ENCODE measurements around the gene MRM1. TPM values are rescaled to one million over a fixed set of nuclear protein-coding genes. Genes with fewer than 3 reads are reported as not detected.
"Not testable (repeated sequence)": the region's sequence is repeated elsewhere in the genome, so short reads cannot be mapped to it uniquely, and the experiment has no call there.

The MRM1 gene
- total and polyA plus RNA-seq, 5 donors from 2014 or later = 3.2 to 8.0 (median 6.9) TPM

DNA sequence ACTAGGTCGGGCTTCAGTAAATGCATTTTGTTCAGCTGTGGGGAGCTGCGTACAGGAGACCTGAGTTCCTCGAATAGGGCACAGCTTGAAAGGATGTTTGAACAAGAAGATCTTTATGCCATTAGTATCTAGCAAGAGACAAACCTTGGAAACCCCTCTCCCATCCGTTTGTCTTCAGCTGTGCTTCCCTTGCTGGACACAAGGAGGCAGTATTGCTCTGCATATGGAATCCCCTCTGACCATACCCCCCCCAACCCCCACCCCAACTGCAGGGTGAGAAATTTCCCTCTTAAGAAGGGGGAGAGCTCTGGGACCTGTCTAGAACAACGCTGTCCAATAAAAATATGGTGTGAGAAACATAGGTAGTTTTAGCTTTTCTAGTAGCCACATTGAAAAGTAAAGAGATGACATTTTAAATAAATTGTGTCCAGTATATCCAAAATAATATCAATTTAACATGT is 1.6 kb downstream of the MRM1 start:
- Mint-ChIP-seq H3K9me3 (peaks cover 0 to 2% (median 0%) of the 10 kb centered on the region in 7 donors), H3K4me3 (peak overlapping the region; percentile 83 to 96 (median 94)), H3K27me3 (no peaks in the 10 kb centered on the region), H3K4me1 (peaks cover 4 to 50% (median 36%) of the 10 kb centered on the region in 4 donors), H3K27ac (peak overlapping the region in 2 of 3 donors; percentile 69 to 97), H3K36me3 (no peaks in the 10 kb centered on the region)
- H3K27ac ChIP-seq (ENCODE audit: insufficient read depth, low read length, poor library complexity, severe bottlenecking) = no peak overlapping the region
- no peaks in the 10 kb centered on the region for H3K27me3 ChIP-seq (ENCODE audit: control insufficient read depth, insufficient read depth, low read length)
- ATAC-seq (ENCODE audit: low read depth in 2 of 2) (peak; percentile 22 to 37), DNase-seq (peak; percentile 60 to 76 (median 60))
- peak overlapping the region; percentile 85 for H3K4me3 ChIP-seq (ENCODE audit: low read depth, low read length)
- peaks cover 27% of the 10 kb centered on the region for H3K4me1 ChIP-seq (ENCODE audit: control insufficient read depth, insufficient read depth, low read length, poor library complexity, severe bottlenecking)
- no peaks in the 10 kb centered on the region for H3K9me3 ChIP-seq (ENCODE audit: control insufficient read depth in 2 of 2, low read length in 2 of 2)
- H3K36me3 ChIP-seq (ENCODE audit: control insufficient read depth, insufficient read depth, low read length) = no peaks in the 10 kb centered on the region

DNA sequence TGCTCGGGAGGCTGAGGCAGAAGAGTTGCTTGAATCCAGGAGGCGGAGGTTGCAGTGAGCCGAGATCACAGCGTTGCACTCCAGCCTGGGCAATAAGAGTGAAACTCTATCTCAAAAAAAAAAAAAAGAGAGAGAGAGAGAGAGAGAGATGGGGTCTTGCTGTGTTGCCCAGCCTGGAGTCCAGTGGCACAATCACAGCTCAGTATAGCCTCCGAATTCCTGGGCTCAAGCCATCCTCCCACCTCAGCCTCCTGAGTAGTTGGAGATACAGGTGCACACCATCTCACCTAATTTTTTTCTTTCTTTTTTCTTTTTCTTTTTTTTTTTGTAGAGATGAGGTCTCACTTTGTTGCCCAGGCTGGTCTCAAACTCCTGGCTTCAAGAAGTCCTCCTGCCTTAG is 3.6 kb downstream of the MRM1 start:
- not testable (repeated sequence) for H3K4me3 ChIP-seq (ENCODE audit: low read depth, low read length); H3K9me3 ChIP-seq (ENCODE audit: control insufficient read depth in 2 of 2, low read length in 2 of 2); H3K27me3 Mint-ChIP-seq; H3K27ac Mint-ChIP-seq; H3K27ac ChIP-seq (ENCODE audit: insufficient read depth, low read length, poor library complexity, severe bottlenecking); H3K36me3 ChIP-seq (ENCODE audit: control insufficient read depth, insufficient read depth, low read length); H3K27me3 ChIP-seq (ENCODE audit: control insufficient read depth, insufficient read depth, low read length); H3K36me3 Mint-ChIP-seq; H3K9me3 Mint-ChIP-seq; ATAC-seq (ENCODE audit: low read depth in 2 of 2); DNase-seq
- H3K4me1 ChIP-seq (ENCODE audit: control insufficient read depth, insufficient read depth, low read length, poor library complexity, severe bottlenecking) = peaks cover 27% of the 10 kb centered on the region
- peaks cover 4 to 54% (median 37%) of the 10 kb centered on the region in 4 donors for H3K4me1 Mint-ChIP-seq
- peak overlapping the region in 2 of 4 donors; percentile 61 to 75 for H3K4me3 Mint-ChIP-seq

GRCh38 chr17:36608280-36608679 is 6.9 kb downstream of the MRM1 start:
- ATAC-seq (ENCODE audit: low read depth in 2 of 2) = no peak
- peaks cover 4% of the 10 kb centered on the region for H3K36me3 Mint-ChIP-seq
- no peak overlapping the region for H3K4me3 ChIP-seq (ENCODE audit: low read depth, low read length)
- H3K9me3 Mint-ChIP-seq = no peaks in the 10 kb centered on the region
- H3K4me1 ChIP-seq (ENCODE audit: control insufficient read depth, insufficient read depth, low read length, poor library complexity, severe bottlenecking) = peaks cover 8% of the 10 kb centered on the region
- H3K36me3 ChIP-seq (ENCODE audit: control insufficient read depth, insufficient read depth, low read length) = no peaks in the 10 kb centered on the region
- H3K27me3 Mint-ChIP-seq = no peaks in the 10 kb centered on the region
- peak overlapping the region in 2 of 3 donors; percentile 48 to 52 for H3K27ac Mint-ChIP-seq
- H3K4me3 Mint-ChIP-seq = peak overlapping the region in 1 of 4 donors; percentile 34
- peaks cover 4 to 33% (median 19%) of the 10 kb centered on the region in 4 donors for H3K4me1 Mint-ChIP-seq
- no peaks in the 10 kb centered on the region for H3K27me3 ChIP-seq (ENCODE audit: control insufficient read depth, insufficient read depth, low read length)
- H3K27ac ChIP-seq (ENCODE audit: insufficient read depth, low read length, poor library complexity, severe bottlenecking) = no peak overlapping the region
- no peak for DNase-seq
- no peaks in the 10 kb centered on the region for H3K9me3 ChIP-seq (ENCODE audit: control insufficient read depth in 2 of 2, low read length in 2 of 2)

GRCh38 chr17:36608794-36609497 is 7.6 kb downstream of the MRM1 start:
- no peaks in the 10 kb centered on the region for H3K27me3 Mint-ChIP-seq
- Histone ChIP-seq H3K36me3 (ENCODE audit: control insufficient read depth, insufficient read depth, low read length) (no peaks in the 10 kb centered on the region), H3K9me3 (ENCODE audit: control insufficient read depth in 2 of 2, low read length in 2 of 2) (no peaks in the 10 kb centered on the region), H3K4me3 (ENCODE audit: low read depth, low read length) (no peak overlapping the region), H3K27ac (ENCODE audit: insufficient read depth, low read length, poor library complexity, severe bottlenecking) (no peak overlapping the region), H3K4me1 (ENCODE audit: control insufficient read depth, insufficient read depth, low read length, poor library complexity, severe bottlenecking) (peaks cover 3% of the 10 kb centered on the region), H3K27me3 (ENCODE audit: control insufficient read depth, insufficient read depth, low read length) (no peaks in the 10 kb centered on the region)
- no peak overlapping the region for H3K4me3 Mint-ChIP-seq
- ATAC-seq (ENCODE audit: low read depth in 2 of 2) = peak in 1 of 2 donors; percentile 18
- peaks cover 4% of the 10 kb centered on the region for H3K36me3 Mint-ChIP-seq
- peak in 1 of 3 donors; percentile 36 for DNase-seq
- peaks cover 4 to 28% (median 17%) of the 10 kb centered on the region in 4 donors for H3K4me1 Mint-ChIP-seq
- no peaks in the 10 kb centered on the region for H3K9me3 Mint-ChIP-seq
- no peak overlapping the region for H3K27ac Mint-ChIP-seq

DNA sequence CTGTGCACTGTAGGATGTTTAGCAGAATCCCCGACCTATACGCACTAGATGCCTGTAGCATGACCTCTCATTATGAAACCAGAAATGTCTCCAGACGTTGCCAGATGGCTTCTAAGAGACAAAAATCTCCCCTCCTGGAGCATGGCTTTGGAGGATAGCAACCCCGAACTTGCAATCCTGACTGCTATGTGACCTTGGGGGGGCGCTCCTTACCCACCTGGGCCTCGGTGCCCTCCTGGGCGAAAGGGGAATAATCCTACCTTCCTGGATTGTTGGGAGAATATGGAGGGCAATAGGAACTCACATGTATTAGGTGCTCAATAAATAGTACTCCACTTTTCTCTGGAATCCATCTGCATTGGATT is 8.1 kb downstream of the MRM1 start:
- ATAC-seq (ENCODE audit: low read depth in 2 of 2) = no peak
- H3K27me3 Mint-ChIP-seq = no peaks in the 10 kb centered on the region
- Histone ChIP-seq H3K27ac (ENCODE audit: insufficient read depth, low read length, poor library complexity, severe bottlenecking) (no peak overlapping the region), H3K9me3 (ENCODE audit: control insufficient read depth in 2 of 2, low read length in 2 of 2) (no peaks in the 10 kb centered on the region), H3K36me3 (ENCODE audit: control insufficient read depth, insufficient read depth, low read length) (no peaks in the 10 kb centered on the region), H3K4me3 (ENCODE audit: low read depth, low read length) (no peak overlapping the region), H3K4me1 (ENCODE audit: control insufficient read depth, insufficient read depth, low read length, poor library complexity, severe bottlenecking) (peaks cover 3% of the 10 kb centered on the region), H3K27me3 (ENCODE audit: control insufficient read depth, insufficient read depth, low read length) (no peaks in the 10 kb centered on the region)
- H3K4me1 Mint-ChIP-seq = peaks cover 4 to 22% (median 12%) of the 10 kb centered on the region in 4 donors
- H3K36me3 Mint-ChIP-seq = peaks cover 4% of the 10 kb centered on the region
- no peak for DNase-seq
- H3K27ac Mint-ChIP-seq = no peak overlapping the region
- H3K9me3 Mint-ChIP-seq = no peaks in the 10 kb centered on the region
- H3K4me3 Mint-ChIP-seq = no peak overlapping the region

DNA sequence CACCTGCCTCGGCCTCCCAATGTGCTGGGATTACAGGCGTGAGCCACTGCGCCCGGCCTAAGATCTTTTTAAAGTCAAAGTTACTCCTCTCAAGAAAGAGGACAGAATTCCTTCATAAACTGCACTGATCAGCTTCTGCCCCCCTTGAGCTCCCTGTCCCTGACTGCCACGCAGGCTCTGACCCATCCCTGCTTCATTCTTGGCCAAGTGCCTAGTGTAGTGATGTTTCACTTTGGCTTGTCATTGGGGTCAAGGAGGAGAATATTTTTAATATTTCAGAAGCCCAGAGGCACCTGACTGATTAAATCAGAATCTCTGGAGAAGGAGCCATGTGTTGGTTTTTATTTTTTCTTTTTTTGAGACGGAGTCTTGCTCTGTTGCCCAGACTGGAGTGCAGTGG is 9.1 kb downstream of the MRM1 start:
- H3K27ac Mint-ChIP-seq = no peak overlapping the region
- H3K36me3 Mint-ChIP-seq = peaks cover 4% of the 10 kb centered on the region
- no peaks in the 10 kb centered on the region for H3K9me3 Mint-ChIP-seq
- H3K4me1 Mint-ChIP-seq = peaks cover 4 to 14% (median 9%) of the 10 kb centered on the region in 4 donors
- Histone ChIP-seq H3K27me3 (ENCODE audit: control insufficient read depth, insufficient read depth, low read length) (no peaks in the 10 kb centered on the region), H3K27ac (ENCODE audit: insufficient read depth, low read length, poor library complexity, severe bottlenecking) (no peak overlapping the region), H3K4me1 (ENCODE audit: control insufficient read depth, insufficient read depth, low read length, poor library complexity, severe bottlenecking) (peaks cover 3% of the 10 kb centered on the region), H3K4me3 (ENCODE audit: low read depth, low read length) (no peak overlapping the region), H3K9me3 (ENCODE audit: control insufficient read depth in 2 of 2, low read length in 2 of 2) (no peaks in the 10 kb centered on the region), H3K36me3 (ENCODE audit: control insufficient read depth, insufficient read depth, low read length) (no peaks in the 10 kb centered on the region)
- no peak for ATAC-seq (ENCODE audit: low read depth in 2 of 2)
- DNase-seq = no peak
- no peak overlapping the region for H3K4me3 Mint-ChIP-seq
- no peaks in the 10 kb centered on the region for H3K27me3 Mint-ChIP-seq

- no peak overlapping the region for H3K4me3 Mint-ChIP-seq
- no peaks in the 10 kb centered on the region for H3K9me3 Mint-ChIP-seq
- H3K36me3 ChIP-seq (ENCODE audit: control insufficient read depth, insufficient read depth, low read length) = no peaks in the 10 kb centered on the region
- no peaks in the 10 kb centered on the region for H3K4me1 ChIP-seq (ENCODE audit: control insufficient read depth, insufficient read depth, low read length, poor library complexity, severe bottlenecking)
- no peak for ATAC-seq (ENCODE audit: low read depth in 2 of 2)
- no peaks in the 10 kb centered on the region for H3K27me3 ChIP-seq (ENCODE audit: control insufficient read depth, insufficient read depth, low read length)
- H3K4me3 ChIP-seq (ENCODE audit: low read depth, low read length) = no peak overlapping the region
- no peaks in the 10 kb centered on the region for H3K9me3 ChIP-seq (ENCODE audit: control insufficient read depth in 2 of 2, low read length in 2 of 2)
- peaks cover 0 to 5% (median 2%) of the 10 kb centered on the region in 4 donors for H3K4me1 Mint-ChIP-seq
- no peak for DNase-seq
- no peak overlapping the region for H3K27ac ChIP-seq (ENCODE audit: insufficient read depth, low read length, poor library complexity, severe bottlenecking)
- H3K27me3 Mint-ChIP-seq = no peaks in the 10 kb centered on the region
- H3K27ac Mint-ChIP-seq = peak overlapping the region in 1 of 3 donors; percentile 29
- H3K36me3 Mint-ChIP-seq = peaks cover 4% of the 10 kb centered on the region
Measured at GRCh38 chr17:36611345-36612072, 10.1 kb downstream of the MRM1 start.
